Omental fat pad (tissue), 4 donors: ENCODE measurements around the gene PAIP1. TPM values are rescaled to one million over a fixed set of nuclear protein-coding genes. Genes with fewer than 3 reads are reported as not detected.
"Not testable (repeated sequence)": the region's sequence is repeated elsewhere in the genome, so short reads cannot be mapped to it uniquely, and the experiment has no call there.

Experiments used
- ATAC-seq: fragments of 150-250 bp; one replicate; pipeline ENCODE4 v1.9.1; 2016; ENCODE audit warnings: mild to moderate bottlenecking, moderate library complexity; ENCODE audit not compliant: low FRiP score
- DNase-seq: peaks from one replicate; pipeline ENCODE4 v3.0.0-alpha.2; 2019; ENCODE audit warnings: low spot score
- CTCF ChIP-seq, 3 donors: fragments of 450-650 bp; IDR thresholded peaks; one replicate each; pipeline ENCODE4 v1.5.1; 2016 to 2017; ENCODE audit warnings: antibody characterized with exemption in 3 of 3, mild to moderate bottlenecking in 3 of 3, moderate library complexity in 2 of 3
- total RNA-seq, 4 donors: library from RNA; depleted of rRNA; stranded (reverse); fragments of >200 nt; gene quantifications; one replicate each; pipeline ENCODE4 v1.1.0, GENCODE V29; 2016

The PAIP1 gene
- total RNA-seq, 4 donors from 2014 or later, result 75.2 to 99.5 (median 79.3) TPM

GRCh38 chr5:43515678-43516048 is 41.2 kb downstream of the PAIP1 start:
- no peak for TF ChIP-seq CTCF (IDR thresholded peaks at IDR 0.05)
- ATAC-seq (no peak), DNase-seq (no peak)

DNA sequence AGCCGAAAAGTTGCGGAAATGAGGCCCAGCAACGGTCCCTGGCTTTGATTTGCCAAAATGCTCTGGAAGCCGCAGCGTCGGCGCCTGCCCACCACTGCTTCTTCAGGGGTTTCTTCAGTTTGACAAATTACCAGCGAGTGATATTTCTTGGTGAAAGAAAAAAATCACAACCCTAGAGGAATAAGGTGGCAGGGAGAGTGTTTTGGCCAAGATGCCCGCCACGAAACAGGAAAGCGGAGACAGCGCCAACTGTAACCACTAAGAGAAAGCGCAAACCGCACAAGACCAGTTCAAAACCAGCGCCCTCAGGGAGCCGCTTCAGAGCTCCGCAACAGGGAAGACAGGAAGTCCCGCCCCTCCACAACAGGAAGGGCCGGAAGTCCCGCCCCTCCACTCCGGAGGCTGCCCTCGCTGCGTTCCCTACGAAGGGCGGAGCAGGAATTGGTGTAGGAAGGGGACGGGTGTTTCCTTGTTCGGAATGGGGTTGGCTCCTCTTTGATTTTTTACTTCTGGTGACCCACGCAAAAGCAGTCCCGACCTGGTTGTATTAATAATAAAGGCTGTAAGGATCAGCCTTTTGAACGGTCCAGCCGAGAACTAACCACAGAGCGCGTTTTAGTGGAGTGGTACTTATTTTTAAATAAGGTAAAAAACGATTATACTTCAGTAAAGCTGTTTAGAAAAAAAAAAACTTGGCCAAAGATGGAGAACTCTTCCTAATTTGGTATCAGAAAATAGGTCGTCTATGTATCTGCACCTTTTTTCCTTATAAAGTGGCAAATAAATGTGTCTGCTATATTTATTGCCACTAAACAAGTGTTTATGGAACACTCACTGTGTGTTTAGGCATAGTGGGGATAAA is 41.8 kb downstream of the PAIP1 start, which contains the start of gene C5orf34:
Gene C5orf34, minus strand, starts transcription at position 333 of the 862 bp plus-strand sequence. CDS start 5,809 bp downstream, outside the sequence.
- DNase-seq, result peak; percentile 99
- no peak for TF ChIP-seq CTCF (IDR thresholded peaks at IDR 0.05)
- ATAC-seq, result peak; percentile 100

DNA sequence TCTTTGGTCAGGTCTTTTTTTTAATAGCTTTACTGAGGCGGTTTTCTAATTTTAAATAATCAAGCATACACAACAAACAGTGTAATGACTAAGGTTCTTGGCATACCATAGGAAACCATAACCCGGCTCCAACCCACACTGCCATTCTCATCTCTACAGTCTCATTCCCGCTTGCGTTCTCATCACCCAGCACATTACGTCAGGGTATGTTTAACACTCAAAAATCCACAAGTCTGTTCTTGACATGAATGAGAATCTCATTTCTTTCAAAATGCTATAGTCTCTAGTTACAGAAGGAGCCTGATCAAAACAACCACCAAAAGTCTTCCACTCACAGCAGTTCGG is 42.4 kb downstream of the PAIP1 start:
- DNase-seq, result no peak
- no peak for TF ChIP-seq CTCF (IDR thresholded peaks at IDR 0.05)
- peak; percentile 73 for ATAC-seq

DNA sequence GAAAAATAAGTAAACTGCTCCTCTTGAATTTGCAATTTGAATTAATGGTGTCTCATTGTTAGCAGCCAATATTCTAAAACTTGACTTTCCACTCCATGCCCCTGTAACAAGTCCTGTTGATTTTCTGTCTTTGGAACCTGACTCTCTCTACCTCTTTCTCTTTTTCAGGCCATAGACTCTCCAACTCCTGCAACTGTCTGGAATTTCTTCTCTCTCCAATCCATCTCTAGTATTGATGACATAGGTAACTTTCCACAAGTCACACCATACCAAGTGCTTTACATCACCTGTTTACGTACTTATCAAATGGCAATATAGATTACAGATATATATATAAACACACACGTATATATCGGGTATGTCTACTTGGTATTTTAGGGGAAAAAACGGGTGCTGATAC is 42.9 kb downstream of the PAIP1 start:
- TF ChIP-seq CTCF (IDR thresholded peaks at IDR 0.05), result no peak
- ATAC-seq (no peak), DNase-seq (no peak)

DNA sequence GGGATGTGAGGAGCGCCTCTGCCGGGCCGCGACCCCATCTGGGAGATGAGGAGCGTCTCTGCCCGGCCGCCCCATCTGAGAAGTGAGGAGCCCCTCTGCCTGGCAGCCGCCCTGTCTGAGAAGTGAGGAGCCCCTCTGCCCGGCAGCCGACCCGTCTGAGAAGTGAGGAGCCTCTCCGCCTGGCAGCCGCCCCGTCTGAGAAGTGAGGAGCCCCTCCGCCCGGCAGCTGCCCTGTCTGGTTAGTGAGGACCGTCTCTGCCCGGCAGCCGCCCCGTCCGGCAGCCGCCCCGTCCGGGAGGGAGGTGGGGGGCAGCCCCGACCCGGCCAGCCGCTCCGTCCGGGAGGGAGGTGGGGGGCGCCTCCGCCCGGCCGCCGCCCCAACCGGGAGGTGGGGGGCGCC is 45.8 kb downstream of the PAIP1 start:
- not testable (repeated sequence) for ATAC-seq, DNase-seq

DNA sequence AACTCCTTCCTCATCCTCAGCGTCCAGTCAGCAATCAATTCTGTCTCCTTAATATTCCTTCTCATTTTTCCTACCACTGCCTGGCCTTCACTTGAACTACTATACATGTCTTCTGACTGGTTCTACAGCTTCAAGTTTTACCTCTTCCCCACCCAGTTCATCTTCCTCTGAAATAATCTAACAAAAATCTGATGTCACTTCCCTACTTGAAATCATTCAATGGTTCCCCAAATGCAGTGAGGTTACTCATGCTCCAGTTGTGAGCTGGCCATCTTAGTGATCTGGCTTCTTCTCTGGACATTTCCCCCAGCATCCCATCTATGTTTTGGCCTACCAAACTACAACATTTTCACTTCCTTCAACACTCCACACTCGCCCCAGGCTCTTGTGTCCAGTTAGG is 58.3 kb downstream of the PAIP1 start:
- no peak for ATAC-seq
- no peak for TF ChIP-seq CTCF (IDR thresholded peaks at IDR 0.05)
- no peak for DNase-seq

DNA sequence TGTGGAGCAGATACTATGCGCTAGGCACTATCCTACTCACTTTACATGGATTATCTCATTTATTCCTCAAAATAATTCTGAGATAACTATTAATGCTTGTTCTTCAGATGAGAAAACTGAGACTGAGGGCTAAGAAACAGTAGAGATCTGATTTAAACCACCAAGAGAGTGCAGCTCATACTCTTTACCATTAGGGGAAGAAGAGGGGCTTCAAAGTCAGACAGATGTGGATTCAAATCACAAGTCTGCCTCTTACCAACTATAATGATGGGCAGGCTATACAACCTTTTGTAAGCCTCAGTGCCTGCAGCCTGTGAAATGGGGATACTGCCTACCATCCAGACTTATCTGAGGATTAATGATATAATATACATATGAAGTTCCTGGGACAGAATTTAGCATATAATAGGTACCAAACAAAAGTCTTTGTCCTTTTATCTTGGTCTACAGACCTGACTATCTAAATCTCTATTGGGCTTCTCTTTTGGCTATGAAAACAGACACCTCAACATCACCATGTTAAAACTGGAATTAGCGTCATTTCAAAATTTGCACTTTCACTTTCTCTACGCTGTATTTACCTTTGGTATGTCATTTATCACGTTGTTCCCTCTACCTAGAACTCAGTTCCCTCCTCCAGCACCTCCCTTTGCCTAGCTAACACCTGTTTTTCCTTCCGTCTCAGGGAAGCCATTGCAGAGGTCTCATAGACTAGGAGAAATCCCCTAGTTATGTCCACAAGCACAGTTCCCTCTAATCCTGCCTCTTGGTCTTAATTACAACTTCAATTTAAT is 59.4 kb downstream of the PAIP1 start:
- TF ChIP-seq CTCF (IDR thresholded peaks at IDR 0.05), result no peak
- no peak for DNase-seq
- no peak for ATAC-seq
